Mesendoderm (in vitro differentiated cells): ENCODE results near the gene PLAC9.

ENCODE experiments used
- DNase-seq: peaks from one replicate; pipeline ENCODE4 v3.0.0; 2013
- H2AK5ac ChIP-seq: 2 replicates; pipeline ENCODE4 v1.6.1; 2013; ENCODE audit warnings: low read length, inconsistent platforms
- H2BK120ac ChIP-seq: 2 replicates; pipeline ENCODE4 v1.6.1; 2013; ENCODE audit warnings: low read depth, mild to moderate bottlenecking, low read length, moderate library complexity, mixed read lengths
- H2BK15ac ChIP-seq: replicated peaks from 2 replicates; pipeline ENCODE4 v1.6.1; 2013; ENCODE audit warnings: low read depth, mild to moderate bottlenecking, moderate library complexity
- H2BK5ac ChIP-seq: 2 replicates; pipeline ENCODE4 v1.6.1; 2013; ENCODE audit warnings: low read length, inconsistent platforms
- H3K18ac ChIP-seq: 2 replicates; pipeline ENCODE4 v1.6.1; 2013; ENCODE audit warnings: mild to moderate bottlenecking, low read length, mixed read lengths
- H3K23ac ChIP-seq: one replicate; pipeline ENCODE4 v1.6.1; 2013; ENCODE audit warnings: low read length
- H3K27ac ChIP-seq: 2 replicates; pipeline ENCODE4 v1.5.1; 2013; ENCODE audit warnings: low read depth, mild to moderate bottlenecking, inconsistent platforms, low read length, moderate library complexity
- H3K27me3 ChIP-seq: 2 replicates; pipeline ENCODE4 v1.6.1; 2013; ENCODE audit warnings: low read length, control low read depth, mild to moderate bottlenecking, inconsistent platforms; ENCODE audit not compliant: insufficient read depth, poor library complexity
- H3K36me3 ChIP-seq: 2 replicates; pipeline ENCODE4 v1.6.1; 2013; ENCODE audit warnings: low read length, inconsistent platforms; ENCODE audit not compliant: control insufficient read depth, insufficient read depth
- H3K4ac ChIP-seq: one replicate; pipeline ENCODE4 v1.6.1; 2013; ENCODE audit warnings: low read depth, mild to moderate bottlenecking, low read length, moderate library complexity
- H3K4me1 ChIP-seq: 2 replicates; pipeline ENCODE4 v1.6.1; 2013; ENCODE audit warnings: low read depth, low read length, inconsistent platforms; ENCODE audit not compliant: control insufficient read depth
- H3K4me2 ChIP-seq: 2 replicates; pipeline ENCODE4 v1.6.1; 2013; ENCODE audit warnings: low read length
- H3K4me3 ChIP-seq: 2 replicates; pipeline ENCODE4 v1.5.1; 2013; ENCODE audit warnings: mild to moderate bottlenecking, low read length
- H3K56ac ChIP-seq: one replicate; pipeline ENCODE4 v1.6.1; 2013; ENCODE audit warnings: low read length
- H3K79me1 ChIP-seq: 2 replicates; pipeline ENCODE4 v1.6.1; 2013; ENCODE audit warnings: low read length, inconsistent platforms
- H3K79me2 ChIP-seq: 2 replicates; pipeline ENCODE4 v1.6.1; 2013; ENCODE audit warnings: mild to moderate bottlenecking, low read length; ENCODE audit not compliant: control insufficient read depth, insufficient read depth
- H3K9ac ChIP-seq: 2 replicates; pipeline ENCODE4 v1.6.1; 2013; ENCODE audit warnings: low read length, inconsistent platforms
- H4K5ac ChIP-seq: one replicate; pipeline ENCODE4 v1.6.1; 2013; ENCODE audit warnings: low read length
- H4K8ac ChIP-seq: one replicate; pipeline ENCODE4 v1.6.1; 2013; ENCODE audit warnings: low read depth, mild to moderate bottlenecking, control low read depth, low read length, moderate library complexity
- WGBS: extraction: QIAGEN DNeasy Blood & Tissue Kit; methylation state at CpG from one replicate; pipeline ENCODE4 v1.1.7; 2013; ENCODE audit warnings: low lambda C conversion rate, missing lambda C conversion rate; ENCODE audit not compliant: insufficient coverage; ENCODE audit errors: extremely low coverage; 5-methylcytosine and 5-hydroxymethylcytosine counted together

PLAC9 gene

DNA sequence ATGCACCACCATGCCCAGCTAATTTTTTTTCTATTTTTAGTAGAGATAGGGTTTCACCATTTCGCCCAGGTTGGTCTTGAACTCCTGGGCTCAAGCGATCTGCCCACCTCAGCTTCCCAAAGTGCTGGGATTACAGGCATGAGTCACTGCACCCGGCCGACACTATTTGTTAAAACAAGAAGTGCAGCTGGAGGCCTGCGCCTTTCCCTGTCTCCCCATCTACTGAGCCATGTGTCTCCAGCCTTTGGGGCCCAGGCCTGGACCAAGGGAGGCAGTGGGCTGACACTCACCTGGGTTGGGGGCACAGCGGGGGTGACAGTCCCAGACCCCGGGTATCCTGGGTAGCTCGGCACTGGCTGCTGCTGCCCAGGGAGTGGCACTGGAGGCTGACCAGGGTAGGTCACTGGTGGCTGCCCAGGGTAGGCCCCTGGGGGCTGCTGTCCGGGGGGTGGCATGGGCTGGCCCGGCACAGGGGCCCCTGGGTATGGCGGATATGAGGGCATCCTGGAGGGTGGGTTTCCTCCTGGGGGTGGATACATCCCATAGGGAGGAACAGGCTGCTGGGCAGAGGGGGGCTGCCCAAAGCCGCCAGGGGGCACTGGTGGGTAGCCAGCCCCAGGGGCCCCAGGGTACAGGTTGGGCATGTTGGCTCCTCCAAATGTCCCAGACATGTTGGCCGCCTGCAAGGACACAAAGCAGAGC is 36.3 kb downstream of the PLAC9 start:
- no CpG with 5 or more reads among the region's 13 CpGs for WGBS
- Histone ChIP-seq H2BK5ac (no peak overlapping the region), H3K79me1 (peaks cover 3% of the 10 kb centered on the region), H3K4me3 (no peak overlapping the region), H3K27me3 (no peaks in the 10 kb centered on the region), H4K5ac (no peak overlapping the region), H3K4me2 (no peak overlapping the region), H3K18ac (no peak overlapping the region), H3K36me3 (no peaks in the 10 kb centered on the region), H2BK120ac (no peak overlapping the region), H3K27ac (no peak overlapping the region), H3K79me2 (no peaks in the 10 kb centered on the region), H3K56ac (no peak overlapping the region), H3K4ac (no peak overlapping the region), H2AK5ac (no peak overlapping the region), H3K4me1 (peaks cover 5% of the 10 kb centered on the region), H3K23ac (no peak overlapping the region), H4K8ac (no peak overlapping the region), H2BK15ac (no peak overlapping the region), H3K9ac (no peak overlapping the region)
- DNase-seq = peak; percentile 46

DNA sequence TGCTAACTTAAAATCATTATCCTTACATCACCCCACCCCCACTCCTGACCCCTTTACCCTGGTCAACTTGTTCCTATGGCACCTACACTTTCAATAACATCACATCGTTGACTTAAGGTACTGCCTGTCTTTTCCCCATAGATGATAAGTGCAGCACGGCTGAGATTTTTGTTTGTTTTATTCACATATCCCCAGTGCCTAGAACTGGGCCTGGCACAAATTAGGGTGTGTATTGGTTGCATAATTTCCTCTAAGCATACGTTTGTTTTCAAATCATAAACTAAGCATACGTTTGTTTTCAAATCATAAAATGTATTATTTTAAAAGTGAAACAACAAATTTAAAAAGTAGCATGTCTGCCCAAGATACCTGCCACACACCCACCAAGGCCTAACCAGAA is 37.5 kb downstream of the PLAC9 start:
- no peak overlapping the region for H2BK5ac ChIP-seq
- H2BK15ac ChIP-seq = no peak overlapping the region
- H3K9ac ChIP-seq = no peak overlapping the region
- no peak overlapping the region for H2BK120ac ChIP-seq
- no peak for DNase-seq
- H3K4me1 ChIP-seq = peaks cover 5% of the 10 kb centered on the region
- no peaks in the 10 kb centered on the region for H3K36me3 ChIP-seq
- no peak overlapping the region for H3K56ac ChIP-seq
- no peak overlapping the region for H3K4me2 ChIP-seq
- no peak overlapping the region for H4K8ac ChIP-seq
- no peak overlapping the region for H3K23ac ChIP-seq
- H3K79me1 ChIP-seq = peaks cover 3% of the 10 kb centered on the region
- H3K4ac ChIP-seq = no peak overlapping the region
- WGBS = no CpG with 5 or more reads among the region's 4 CpGs
- H2AK5ac ChIP-seq = no peak overlapping the region
- H3K27ac ChIP-seq = no peak overlapping the region
- no peak overlapping the region for H4K5ac ChIP-seq
- H3K18ac ChIP-seq = no peak overlapping the region
- no peaks in the 10 kb centered on the region for H3K27me3 ChIP-seq
- H3K4me3 ChIP-seq = no peak overlapping the region
- no peaks in the 10 kb centered on the region for H3K79me2 ChIP-seq

GRCh38 chr10:80170641-80171040 is 38.1 kb downstream of the PLAC9 start:
- WGBS = no CpG with 5 or more reads among the region's 10 CpGs
- H3K79me1 ChIP-seq = peaks cover 3% of the 10 kb centered on the region

GRCh38 chr10:80171248-80171660 is 38.7 kb downstream of the PLAC9 start:
- no CpG with 5 or more reads among the region's 7 CpGs for WGBS
- Histone ChIP-seq H2BK15ac (no peak overlapping the region), H3K79me1 (peaks cover 3% of the 10 kb centered on the region), H4K8ac (no peak overlapping the region), H3K4me2 (no peak overlapping the region), H3K27ac (no peak overlapping the region), H3K4me3 (no peak overlapping the region), H2BK5ac (no peak overlapping the region), H3K9ac (no peak overlapping the region), H3K18ac (no peak overlapping the region), H4K5ac (no peak overlapping the region), H3K56ac (no peak overlapping the region), H3K27me3 (no peaks in the 10 kb centered on the region), H3K36me3 (no peaks in the 10 kb centered on the region), H2BK120ac (no peak overlapping the region), H3K4me1 (peaks cover 5% of the 10 kb centered on the region), H3K23ac (no peak overlapping the region), H2AK5ac (no peak overlapping the region), H3K4ac (no peak overlapping the region), H3K79me2 (peaks cover 2% of the 10 kb centered on the region)
- DNase-seq = peak; percentile 62

More at GRCh38 chr10:80170641-80171040, 38.1 kb downstream of the PLAC9 start:
- Histone ChIP-seq H3K4me1 (peaks cover 5% of the 10 kb centered on the region), H2AK5ac (no peak overlapping the region), H3K9ac (no peak overlapping the region), H3K23ac (no peak overlapping the region), H2BK120ac (no peak overlapping the region), H3K56ac (no peak overlapping the region), H4K8ac (no peak overlapping the region), H3K79me2 (no peaks in the 10 kb centered on the region), H3K4me2 (no peak overlapping the region), H2BK5ac (no peak overlapping the region), H3K27ac (no peak overlapping the region), H3K27me3 (no peaks in the 10 kb centered on the region), H4K5ac (no peak overlapping the region), H2BK15ac (no peak overlapping the region), H3K4me3 (no peak overlapping the region), H3K4ac (no peak overlapping the region), H3K36me3 (no peaks in the 10 kb centered on the region), H3K18ac (no peak overlapping the region)
- no peak for DNase-seq

DNA sequence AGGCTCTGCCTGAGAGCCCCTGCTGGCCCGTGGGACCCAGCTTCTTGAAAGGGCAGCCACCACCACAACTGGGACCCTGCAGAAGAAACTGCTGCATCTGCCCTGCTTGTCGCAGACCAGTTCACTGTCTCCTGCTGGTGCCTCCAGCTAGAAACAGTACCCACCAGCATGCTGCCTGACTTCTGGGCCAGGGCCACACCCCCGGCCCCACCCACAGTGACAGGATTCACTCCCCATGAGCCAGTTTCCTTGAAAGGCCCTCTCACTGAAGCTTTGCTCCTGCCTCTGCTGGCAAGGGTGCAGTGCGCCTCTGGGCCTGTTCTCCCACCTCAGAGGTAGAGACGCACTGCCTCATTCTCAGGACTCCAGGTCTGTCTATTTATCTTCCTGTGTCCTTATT is 40.4 kb downstream of the PLAC9 start:
- H3K23ac ChIP-seq = no peak overlapping the region
- peaks cover 3% of the 10 kb centered on the region for H3K79me1 ChIP-seq
- no peak overlapping the region for H4K8ac ChIP-seq
- no peaks in the 10 kb centered on the region for H3K36me3 ChIP-seq
- no peak overlapping the region for H2AK5ac ChIP-seq
- peaks cover 2% of the 10 kb centered on the region for H3K79me2 ChIP-seq
- no peak overlapping the region for H3K4me2 ChIP-seq
- H3K56ac ChIP-seq = no peak overlapping the region
- no peak overlapping the region for H2BK120ac ChIP-seq
- H3K4ac ChIP-seq = no peak overlapping the region
- H3K9ac ChIP-seq = no peak overlapping the region
- H3K4me1 ChIP-seq = peaks cover 5% of the 10 kb centered on the region
- no CpG with 5 or more reads among the region's 5 CpGs for WGBS
- no peak overlapping the region for H3K4me3 ChIP-seq
- H3K18ac ChIP-seq = no peak overlapping the region
- no peaks in the 10 kb centered on the region for H3K27me3 ChIP-seq
- no peak overlapping the region for H4K5ac ChIP-seq
- H2BK5ac ChIP-seq = no peak overlapping the region
- H3K27ac ChIP-seq = no peak overlapping the region
- no peak for DNase-seq
- no peak overlapping the region for H2BK15ac ChIP-seq

GRCh38 chr10:80173466-80173865 is 40.9 kb downstream of the PLAC9 start:
- Histone ChIP-seq H3K4me3 (no peak overlapping the region), H3K36me3 (no peaks in the 10 kb centered on the region), H3K79me1 (peaks cover 3% of the 10 kb centered on the region), H3K79me2 (peaks cover 2% of the 10 kb centered on the region), H2BK5ac (no peak overlapping the region), H3K23ac (no peak overlapping the region), H3K56ac (no peak overlapping the region), H3K27me3 (no peaks in the 10 kb centered on the region), H2AK5ac (no peak overlapping the region), H4K8ac (no peak overlapping the region), H3K4me1 (peaks cover 5% of the 10 kb centered on the region), H3K18ac (no peak overlapping the region), H3K4ac (no peak overlapping the region), H2BK120ac (no peak overlapping the region), H3K4me2 (no peak overlapping the region), H2BK15ac (no peak overlapping the region), H3K27ac (no peak overlapping the region), H3K9ac (no peak overlapping the region), H4K5ac (no peak overlapping the region)
- no CpG with 5 or more reads among the region's 6 CpGs for WGBS
- no peak for DNase-seq
